GM12864 (cell line): ENCODE measurements around the gene TMCC2.

ENCODE experiments used
- DNase-seq: peaks from one replicate; pipeline ENCODE4 v3.0.0-alpha.2; 2011; ENCODE audit warnings: low read depth
- H3K4me3 ChIP-seq: 2 replicates; pipeline ENCODE4 v1.5.1; 2011; ENCODE audit warnings: mild to moderate bottlenecking, low read depth, low read length, control low read depth
- CTCF ChIP-seq: IDR thresholded peaks from 2 replicates; pipeline ENCODE4 v1.5.1; 2011; ENCODE audit warnings: low read depth, mild to moderate bottlenecking, moderate library complexity, low read length, control low read depth, inconsistent platforms; ENCODE audit errors: missing control alignments

Gene TMCC2

GRCh38 chr1:205266611-205267305 is 39.0 kb downstream of the TMCC2 start:
- DNase-seq = no peak
- no peak for TF ChIP-seq CTCF
- H3K4me3 ChIP-seq = no peak overlapping the region

GRCh38 chr1:205267306-205267902 is 39.7 kb downstream of the TMCC2 start:
- DNase-seq = no peak
- TF ChIP-seq CTCF = no peak
- H3K4me3 ChIP-seq = no peak overlapping the region

GRCh38 chr1:205268846-205269680 is 41.3 kb downstream of the TMCC2 start:
- DNase-seq = no peak
- H3K4me3 ChIP-seq = no peak overlapping the region
- TF ChIP-seq CTCF = no peak

- DNase-seq = no peak
- no peak for TF ChIP-seq CTCF
- H3K4me3 ChIP-seq = no peak overlapping the region
Observed at GRCh38 chr1:205269711-205270110, 42.0 kb downstream of the TMCC2 start.

- no peak overlapping the region for H3K4me3 ChIP-seq
- TF ChIP-seq CTCF = no peak
- DNase-seq = no peak
Observed at GRCh38 chr1:205270271-205270670, 42.5 kb downstream of the TMCC2 start.

GRCh38 chr1:205270764-205271163 is 43.0 kb downstream of the TMCC2 start:
- no peak overlapping the region for H3K4me3 ChIP-seq
- no peak for TF ChIP-seq CTCF
- DNase-seq = no peak
